HG03571 (cell line): ENCODE results near the gene RAB6B.

Experiments
- ATAC-seq: cut with Tn5 transposase; IDR thresholded peaks from one replicate; pipeline ENCODE4 v1.9.1; 2021; ENCODE audit not compliant: unreplicated experiment

Gene RAB6B

GRCh38 chr3:133838296-133838789 is 57.3 kb downstream of the RAB6B start:
- ATAC-seq = no peak

GRCh38 chr3:133837487-133838295 is 58.0 kb downstream of the RAB6B start:
- ATAC-seq = no peak

- no peak for ATAC-seq
Measured at GRCh38 chr3:133836497-133837158, 59.1 kb downstream of the RAB6B start.

- no peak for ATAC-seq
Measured at GRCh38 chr3:133835961-133836360, 59.7 kb downstream of the RAB6B start.

- no peak for ATAC-seq
Measured at GRCh38 chr3:133835418-133835743, 60.3 kb downstream of the RAB6B start.

GRCh38 chr3:133834621-133835417 is 60.9 kb downstream of the RAB6B start:
- no peak for ATAC-seq

GRCh38 chr3:133833880-133834620 is 61.6 kb downstream of the RAB6B start:
- no peak for ATAC-seq

- no peak for ATAC-seq
Measured at GRCh38 chr3:133833267-133833666, 62.4 kb downstream of the RAB6B start.

GRCh38 chr3:133832802-133833144 is 62.9 kb downstream of the RAB6B start:
- no peak for ATAC-seq

- no peak for ATAC-seq
Measured at GRCh38 chr3:133831966-133832801, 63.5 kb downstream of the RAB6B start.

GRCh38 chr3:133830071-133830470 is 65.6 kb downstream of the RAB6B start:
- no peak for ATAC-seq

- no peak for ATAC-seq
Measured at GRCh38 chr3:133829310-133829707, 66.4 kb downstream of the RAB6B start.

- ATAC-seq = no peak
Measured at GRCh38 chr3:133828576-133829309, 66.9 kb downstream of the RAB6B start.

- ATAC-seq = no peak
Measured at GRCh38 chr3:133827684-133828083, 68.0 kb downstream of the RAB6B start.

- no peak for ATAC-seq
Measured at GRCh38 chr3:133827136-133827535, 68.5 kb downstream of the RAB6B start.

- no peak for ATAC-seq
Measured at GRCh38 chr3:133825969-133826727, 69.5 kb downstream of the RAB6B start.

- ATAC-seq = no peak
Measured at GRCh38 chr3:133824961-133825485, 70.7 kb downstream of the RAB6B start.
